H1 (cell line): Measurements from ENCODE around the gene GAS2. TPM values are rescaled to one million over a fixed set of nuclear protein-coding genes. Genes with fewer than 3 reads are reported as not detected.

ENCODE experiments used
- CTCF ChIA-PET: fragments of 300-600 bp; sonication (Branson Sonifier 250); formaldehyde crosslinking; loops from one replicate; lab custom pipeline; 2021; ENCODE audit not compliant: partially characterized antibody; lab: Charles Lee
- POLR2A ChIA-PET: fragments of 300-600 bp; sonication (Branson Sonifier 250); formaldehyde crosslinking; loops from one replicate; lab custom pipeline; 2021; ENCODE audit warnings: inconsistent platforms; ENCODE audit not compliant: partially characterized antibody; lab: Charles Lee
- DNase-seq, 2 experiments: peaks; one replicate each; pipeline versions ENCODE4 v3.0.0 to v3.0.0-alpha.2; 2010 to 2022; ENCODE audit warnings: low spot score in 2 of 2, low read depth in 1 of 2, mixed read lengths in 1 of 2
- FAIRE-seq: peaks from 2 replicates; lab custom pipeline; 2011; peaks lifted over from hg19 to GRCh38; lab: Jason Lieb, UNC
- H2AFZ ChIP-seq: 2 replicates; pipeline ENCODE4 v1.8.1; 2012; ENCODE audit warnings: low read length, inconsistent platforms
- H2AK5ac ChIP-seq: 2 replicates; pipeline ENCODE4 v1.6.1; 2013; ENCODE audit warnings: low read depth, low read length
- H2BK120ac ChIP-seq: replicated peaks from 2 replicates; pipeline ENCODE3; 2013; ENCODE audit warnings: low read depth, low read length, inconsistent platforms
- H2BK12ac ChIP-seq: 2 replicates; pipeline ENCODE4 v1.6.1; 2013; ENCODE audit warnings: low read depth, low read length
- H2BK15ac ChIP-seq: 2 replicates; pipeline ENCODE4 v1.6.1; 2013; ENCODE audit warnings: low read length
- H2BK20ac ChIP-seq: 2 replicates; pipeline ENCODE4 v1.6.1; 2013; ENCODE audit warnings: low read length
- H2BK5ac ChIP-seq: 2 replicates; pipeline ENCODE4 v1.6.1; 2013; ENCODE audit warnings: low read depth, low read length
- H3K14ac ChIP-seq: 2 replicates; pipeline ENCODE4 v1.6.1; 2013; ENCODE audit warnings: inconsistent platforms; ENCODE audit not compliant: insufficient read length
- H3K18ac ChIP-seq: 2 replicates; pipeline ENCODE4 v1.6.1; 2013; ENCODE audit warnings: low read length; ENCODE audit errors: extremely low read depth
- H3K23ac ChIP-seq: 2 replicates; pipeline ENCODE4 v1.6.1; 2013; ENCODE audit warnings: inconsistent platforms; ENCODE audit not compliant: insufficient read length
- H3K23me2 ChIP-seq: 2 replicates; pipeline ENCODE4 v1.6.1; 2013; ENCODE audit warnings: low read depth, low read length
- H3K27ac ChIP-seq: 2 replicates; pipeline ENCODE4 v1.6.1; 2011; ENCODE audit warnings: low read depth, low read length, inconsistent platforms
- H3K27me3 ChIP-seq, 4 experiments: replicated peaks in 1 of 4; 1 replicate in 1 of 4; 2 replicates in 3 of 4; pipeline versions ENCODE4 v1.6.1 to v1.8.1; 2011 to 2013; ENCODE audit warnings: low read length in 3 of 4, mild to moderate bottlenecking in 3 of 4, inconsistent platforms in 2 of 4, mixed read lengths in 2 of 4, moderate library complexity in 1 of 4; ENCODE audit not compliant: control insufficient read depth in 3 of 4, insufficient read depth in 3 of 4; ENCODE audit errors: extremely low read depth in 1 of 4
- H3K36me3 ChIP-seq, 4 experiments: 2 replicates each; pipeline versions ENCODE4 v1.6.1 to v1.8.1; 2011 to 2013; ENCODE audit warnings: mild to moderate bottlenecking in 4 of 4, low read length in 3 of 4, moderate library complexity in 2 of 4, control low read depth in 1 of 4, inconsistent platforms in 1 of 4; ENCODE audit not compliant: insufficient read depth in 4 of 4, control insufficient read depth in 2 of 4
- H3K4ac ChIP-seq: replicated peaks from 2 replicates; pipeline ENCODE3; 2013; ENCODE audit warnings: low read length, low read depth, mixed read lengths, inconsistent platforms; ENCODE audit not compliant: insufficient read length
- H3K4me1 ChIP-seq, 4 experiments: replicated peaks in 1 of 4; 1 replicate in 1 of 4; 2 replicates in 3 of 4; pipeline versions ENCODE4 v1.6.1 to v1.8.1; 2011 to 2013; ENCODE audit warnings: low read length in 3 of 4, inconsistent platforms in 2 of 4, mixed read lengths in 1 of 4; ENCODE audit not compliant: insufficient read depth in 4 of 4, control insufficient read depth in 3 of 4
- H3K4me2 ChIP-seq, 2 experiments: 2 replicates each; pipeline versions ENCODE4 v1.6.1 to v1.8.1; 2011 to 2013; ENCODE audit warnings: low read depth in 2 of 2, low read length in 2 of 2, control low read depth in 1 of 2, inconsistent platforms in 1 of 2, mild to moderate bottlenecking in 1 of 2; ENCODE audit not compliant: insufficient read depth in 1 of 2
- H3K4me3 ChIP-seq, 4 experiments: fragments of 200-600, 300-600 bp in 1 of 4; sonication (generic), shearing (Covaris generic), sonication (Bioruptor Twin) in 1 of 4; 2 replicates each; pipeline versions ENCODE4 v1.5.1 to v1.8.1; 2011 to 2016; ENCODE audit warnings: low read length in 4 of 4, low read depth in 3 of 4, control low read depth in 2 of 4, inconsistent platforms in 2 of 4, mild to moderate bottlenecking in 2 of 4, mixed read lengths in 1 of 4, moderate library complexity in 1 of 4; ENCODE audit not compliant: insufficient read depth in 2 of 4; ENCODE audit errors: extremely low read depth in 1 of 4
- H3K56ac ChIP-seq: replicated peaks from 2 replicates; pipeline ENCODE3; 2013; ENCODE audit warnings: low read depth, mild to moderate bottlenecking, mixed read lengths, low read length, inconsistent platforms; ENCODE audit not compliant: insufficient read length
- H3K79me1 ChIP-seq: 2 replicates; pipeline ENCODE4 v1.6.1; 2013; ENCODE audit warnings: low read depth, low read length, control low read depth
- H3K79me2 ChIP-seq, 2 experiments: 2 replicates each; pipeline versions ENCODE4 v1.6.1 to v1.8.1; 2012 to 2013; ENCODE audit warnings: low read length in 2 of 2, mild to moderate bottlenecking in 2 of 2, inconsistent platforms in 1 of 2; ENCODE audit not compliant: insufficient read depth in 2 of 2, control insufficient read depth in 1 of 2
- H3K9ac ChIP-seq, 4 experiments: replicated peaks in 1 of 4; 1 replicate in 1 of 4; 2 replicates in 3 of 4; pipeline versions ENCODE4 v1.6.1 to v1.8.1; 2011 to 2013; ENCODE audit warnings: low read depth in 3 of 4, low read length in 3 of 4, control low read depth in 2 of 4, mild to moderate bottlenecking in 2 of 4, moderate library complexity in 2 of 4, inconsistent platforms in 1 of 4; ENCODE audit errors: extremely low read depth in 1 of 4
- H3K9me3 ChIP-seq, 2 experiments: 2 replicates each; pipeline versions ENCODE4 v1.6.1 to v1.8.1; 2012 to 2013; ENCODE audit warnings: mild to moderate bottlenecking in 2 of 2, moderate library complexity in 2 of 2, control low read depth in 1 of 2, inconsistent platforms in 1 of 2, low read depth in 1 of 2, low read length in 1 of 2, mixed read lengths in 1 of 2; ENCODE audit not compliant: insufficient read depth in 2 of 2
- H4K20me1 ChIP-seq, 2 experiments: replicated peaks in 1 of 2; 2 replicates each; pipeline versions ENCODE3 to v1.8.1; 2011 to 2013; ENCODE audit warnings: inconsistent platforms in 2 of 2, low read length in 2 of 2, mild to moderate bottlenecking in 1 of 2; ENCODE audit not compliant: insufficient read depth in 2 of 2, control insufficient read depth in 1 of 2
- H4K5ac ChIP-seq: 2 replicates; pipeline ENCODE4 v1.6.1; 2013; ENCODE audit warnings: low read length, low read depth, mixed read lengths, inconsistent platforms; ENCODE audit not compliant: insufficient read length
- H4K8ac ChIP-seq: 2 replicates; pipeline ENCODE4 v1.8.0; 2013; ENCODE audit warnings: mild to moderate bottlenecking, moderate library complexity, low read length, inconsistent platforms; ENCODE audit not compliant: insufficient read depth; ENCODE audit errors: extremely low read depth
- H4K91ac ChIP-seq: replicated peaks from 2 replicates; pipeline ENCODE3; 2013; ENCODE audit warnings: low read length, mixed read lengths, inconsistent platforms; ENCODE audit not compliant: insufficient read length
- ASH2L ChIP-seq: fragments of 200-600, 300-600 bp; sonication (generic); IDR thresholded peaks from one replicate; pipeline ENCODE4 v1.7.1; 2017; ENCODE audit warnings: low read length
- BACH1 ChIP-seq: IDR thresholded peaks from 2 replicates; pipeline ENCODE4 v1.6.1; 2012; ENCODE audit warnings: low read length, improper control_type of control experiment
- BCL11A ChIP-seq, 2 experiments: IDR thresholded peaks; one replicate each; pipeline ENCODE4 v1.6.1; 2011; ENCODE audit warnings: low read depth in 2 of 2, low read length in 2 of 2, mild to moderate bottlenecking in 2 of 2
- BRCA1 ChIP-seq: IDR thresholded peaks from 2 replicates; pipeline ENCODE4 v1.6.1; 2012; ENCODE audit warnings: low read depth, low read length, improper control_type of control experiment
- EGR1 ChIP-seq: IDR thresholded peaks from 2 replicates; pipeline ENCODE4 v1.6.1; 2011; ENCODE audit warnings: low read depth, low read length, borderline replicate concordance
- GABPA ChIP-seq: IDR thresholded peaks from 2 replicates; pipeline ENCODE4 v1.6.1; 2011; ENCODE audit warnings: mild to moderate bottlenecking, low read length, moderate library complexity, borderline replicate concordance; ENCODE audit not compliant: insufficient read depth
- HDAC6 ChIP-seq: IDR thresholded peaks from one replicate; pipeline ENCODE4 v1.7.1; 2012; ENCODE audit warnings: low read depth, mild to moderate bottlenecking, inconsistent platforms, low read length, moderate library complexity
- MAFK ChIP-seq: IDR thresholded peaks from 2 replicates; pipeline ENCODE4 v1.6.1; 2012; ENCODE audit warnings: low read depth, mild to moderate bottlenecking, improper control_type of control experiment, low read length
- NRF1 ChIP-seq: IDR thresholded peaks from 2 replicates; pipeline ENCODE4 v1.6.1; 2011; ENCODE audit warnings: mild to moderate bottlenecking, low read depth, low read length, improper control_type of control experiment
- PHF8 ChIP-seq: fragments of 200-600 bp; sonication (generic); conservative IDR thresholded peaks from 2 replicates; pipeline ENCODE4 v1.7.1; 2012; ENCODE audit warnings: low read depth, mild to moderate bottlenecking, inconsistent platforms, low read length, moderate library complexity
- TAF1 ChIP-seq: IDR thresholded peaks from 2 replicates; pipeline ENCODE4 v1.6.1; 2011; ENCODE audit warnings: mild to moderate bottlenecking, low read depth, low read length
- TAF7 ChIP-seq: optimal IDR thresholded peaks from 2 replicates; pipeline ENCODE3; 2011; ENCODE audit warnings: low read depth, mild to moderate bottlenecking, inconsistent platforms, low read length, moderate library complexity, borderline replicate concordance
- TBP ChIP-seq: IDR thresholded peaks from 2 replicates; pipeline ENCODE4 v1.6.1; 2011; ENCODE audit warnings: low read depth, low read length, improper control_type of control experiment
- WGBS, 2 experiments: shearing (Covaris generic) in 1 of 2; methylation state at CpG; one replicate each; pipeline versions ENCODE4 v1.1.6 to v1.1.7; 2013 to 2015; ENCODE audit warnings: low lambda C conversion rate in 2 of 2, mixed read lengths in 2 of 2, inconsistent platforms in 1 of 2, low coverage in 1 of 2, missing lambda C conversion rate in 1 of 2; ENCODE audit not compliant: insufficient replicate concordance in 2 of 2, insufficient coverage in 1 of 2, insufficient read length in 1 of 2; ENCODE audit errors: extremely low coverage in 1 of 2, missing lambda C conversion rate in 1 of 2; 5-methylcytosine and 5-hydroxymethylcytosine counted together
- polyA plus RNA-seq, 7 experiments: library from polyadenylated mRNA; depleted of rRNA in 3 of 7; stranded (reverse) in 5 of 7; unstranded in 2 of 7; fragments of >200 nt in 5 of 7; fragments of 200-250 nt in 2 of 7; gene quantifications; 1 replicate in 5 of 7; 2 replicates in 1 of 7; 4 replicates in 1 of 7; pipeline versions ENCODE4 v1.2.1 to v1.2.3, GENCODE V29; 2011 to 2013; ENCODE audit warnings: missing spikeins in 2 of 7, mixed read lengths in 2 of 7
- total RNA-seq: library from RNA; stranded (reverse); fragmentation: NEBNext Ultra II Directional; extraction: Animal tissue kit (Norgen Biotek cat#: 25700); gene quantifications from 2 replicates; pipeline ENCODE4 v1.2.1, GENCODE V29; 2021

GAS2 gene
- total and polyA plus RNA-seq, 2 of the 8 experiments (the other 6 are each of a cell fraction or from before 2014, with no cell fraction given): 0.70 to 1.7 TPM

- 96% methylated on average over 4 of the region's 4 CpGs; no CpG with 5 or more reads in 1 of the 2 experiments for WGBS, 2 experiments
- no peak overlapping the region for H4K8ac ChIP-seq
- ChIA-PET CTCF (interaction anchor here (3.1 kb wide), 1 partner anchor 15 kb away, joined by 13 read pairs; no protein-coding TSS in a partner anchor), POLR2A (no interaction called here)
- no peak for DNase-seq
- H3K23ac ChIP-seq: no peak overlapping the region
- H3K4me3 ChIP-seq: no peak overlapping the region
- no peak overlapping the region for H3K4ac ChIP-seq
- H2AFZ ChIP-seq: no peak overlapping the region
- H2BK5ac ChIP-seq: no peak overlapping the region
- H3K56ac ChIP-seq: no peak overlapping the region
- no peaks in the 10 kb centered on the region for H3K27me3 ChIP-seq
- H3K79me2 ChIP-seq: no peaks in the 10 kb centered on the region
- no peak overlapping the region for H2BK15ac ChIP-seq
- H2BK12ac ChIP-seq: no peak overlapping the region
- H3K4me1 ChIP-seq: no peaks in the 10 kb centered on the region
- no peak overlapping the region for H3K9ac ChIP-seq
- no peaks in the 10 kb centered on the region for H4K20me1 ChIP-seq
- no peaks in the 10 kb centered on the region; the same call in 1 of the 2 replicates for H3K23me2 ChIP-seq
- no peak overlapping the region for H3K14ac ChIP-seq
- H3K36me3 ChIP-seq: no peaks in the 10 kb centered on the region
- no peaks in the 10 kb centered on the region for H3K9me3 ChIP-seq
- H3K27ac ChIP-seq: no peak overlapping the region
- no peak overlapping the region for H3K18ac ChIP-seq
- H3K79me1 ChIP-seq: no peaks in the 10 kb centered on the region
- FAIRE-seq: no peak
- no peak overlapping the region for H2BK20ac ChIP-seq
- H4K5ac ChIP-seq: no peak overlapping the region
- H3K4me2 ChIP-seq: no peak overlapping the region
- no peak overlapping the region for H4K91ac ChIP-seq
- H2BK120ac ChIP-seq: no peak overlapping the region
- no peak overlapping the region for H2AK5ac ChIP-seq
- TF ChIP-seq ASH2L: no peak
- no peak for TF ChIP-seq BACH1
- no peak for TF ChIP-seq HDAC6
- no peak for TF ChIP-seq PHF8
- no peak for TF ChIP-seq GABPA
- TF ChIP-seq MAFK: no peak
- TF ChIP-seq BRCA1: no peak
- TF ChIP-seq TAF7: no peak
- TF ChIP-seq TBP: no peak
- TF ChIP-seq BCL11A (IDR thresholded peaks at IDR 0.05; ENCODE audit: low read depth in 2 of 2, low read length in 2 of 2): no peak
- TF ChIP-seq EGR1: no peak
- no peak for TF ChIP-seq TAF1
- no peak for TF ChIP-seq NRF1
Measured at GRCh38 chr11:22802861-22803260, 136.4 kb downstream of the GAS2 start.
